ENCODE measurements around the gene DISC1. TPM values are rescaled to one million over a fixed set of nuclear protein-coding genes. Genes with fewer than 3 reads are reported as not detected.

DISC1 gene
- total RNA-seq, 4 donors from 2014 or later: 7.1 to 33.4 (median 14.9) TPM

DNA sequence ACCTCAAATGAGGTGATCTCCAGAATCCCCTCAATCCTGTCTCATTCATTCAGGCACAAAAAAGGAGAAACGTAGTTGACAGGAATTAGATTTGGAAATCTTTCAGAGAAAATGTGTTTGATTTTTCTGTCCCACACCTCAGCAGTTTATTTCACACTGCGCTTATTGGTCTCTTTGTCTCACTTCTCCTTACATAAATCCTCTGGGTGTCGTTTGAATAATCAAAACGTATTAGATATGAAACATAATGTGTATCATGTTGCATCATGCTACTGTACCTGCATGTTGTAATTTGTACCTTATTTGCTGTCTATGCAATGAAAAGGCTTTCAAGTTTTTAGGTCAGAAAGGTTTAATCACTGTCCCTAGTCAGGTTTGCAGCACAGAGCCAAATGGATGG is 255.7 kb downstream of the DISC1 start:
- H3K4me3 ChIP-seq: no peak overlapping the region
- DNase-seq: no peak
- intact Hi-C loops (cut with DNase I; ENCODE audit: low total_unique reads): no loop called here
- H3K36me3 ChIP-seq: no peaks in the 10 kb centered on the region
- TF ChIP-seq, protein P1, sequence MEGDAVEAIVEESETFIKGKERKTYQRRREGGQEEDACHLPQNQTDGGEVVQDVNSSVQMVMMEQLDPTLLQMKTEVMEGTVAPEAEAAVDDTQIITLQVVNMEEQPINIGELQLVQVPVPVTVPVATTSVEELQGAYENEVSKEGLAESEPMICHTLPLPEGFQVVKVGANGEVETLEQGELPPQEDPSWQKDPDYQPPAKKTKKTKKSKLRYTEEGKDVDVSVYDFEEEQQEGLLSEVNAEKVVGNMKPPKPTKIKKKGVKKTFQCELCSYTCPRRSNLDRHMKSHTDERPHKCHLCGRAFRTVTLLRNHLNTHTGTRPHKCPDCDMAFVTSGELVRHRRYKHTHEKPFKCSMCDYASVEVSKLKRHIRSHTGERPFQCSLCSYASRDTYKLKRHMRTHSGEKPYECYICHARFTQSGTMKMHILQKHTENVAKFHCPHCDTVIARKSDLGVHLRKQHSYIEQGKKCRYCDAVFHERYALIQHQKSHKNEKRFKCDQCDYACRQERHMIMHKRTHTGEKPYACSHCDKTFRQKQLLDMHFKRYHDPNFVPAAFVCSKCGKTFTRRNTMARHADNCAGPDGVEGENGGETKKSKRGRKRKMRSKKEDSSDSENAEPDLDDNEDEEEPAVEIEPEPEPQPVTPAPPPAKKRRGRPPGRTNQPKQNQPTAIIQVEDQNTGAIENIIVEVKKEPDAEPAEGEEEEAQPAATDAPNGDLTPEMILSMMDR (IDR thresholded peaks at IDR 0.05): no peak
- no peak for TF ChIP-seq POLR2A (IDR thresholded peaks at IDR 0.05)
- no peaks in the 10 kb centered on the region for H3K4me1 ChIP-seq
- no peaks in the 10 kb centered on the region for H3K27me3 ChIP-seq
- no peaks in the 10 kb centered on the region for H3K9me3 ChIP-seq
- no peak overlapping the region for H3K27ac ChIP-seq

GRCh38 chr1:231882790-231883189 is 256.2 kb downstream of the DISC1 start:
- H3K27me3 ChIP-seq: no peaks in the 10 kb centered on the region
- no peaks in the 10 kb centered on the region for H3K36me3 ChIP-seq
- no peak for DNase-seq
- H3K27ac ChIP-seq: no peak overlapping the region
- no peaks in the 10 kb centered on the region for H3K9me3 ChIP-seq
- H3K4me3 ChIP-seq: no peak overlapping the region
- TF ChIP-seq, protein P1 (IDR thresholded peaks at IDR 0.05): no peak
- no peak for TF ChIP-seq POLR2A (IDR thresholded peaks at IDR 0.05)
- intact Hi-C loops (cut with DNase I; ENCODE audit: low total_unique reads): no loop called here
- no peaks in the 10 kb centered on the region for H3K4me1 ChIP-seq

DNA sequence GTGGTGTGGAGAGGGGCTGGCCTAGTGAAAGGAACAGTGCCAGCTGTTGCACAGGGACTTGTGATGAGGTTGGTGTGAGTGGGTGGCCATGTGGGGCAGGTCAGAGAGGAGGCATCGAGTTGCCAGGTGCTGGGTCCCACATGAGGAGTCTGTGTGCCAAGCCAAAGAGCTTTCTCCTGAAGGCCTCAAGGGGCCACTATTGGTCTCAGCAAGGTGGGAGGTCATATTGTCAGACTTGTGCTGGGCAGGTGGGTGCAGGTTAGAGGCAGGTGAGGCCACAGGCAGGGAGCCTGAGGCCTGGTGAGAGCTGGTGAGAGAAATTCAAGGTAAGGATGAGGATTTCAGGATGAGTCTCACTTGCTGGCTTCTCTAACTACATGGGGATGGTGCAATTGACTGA is 256.8 kb downstream of the DISC1 start:
- H3K9me3 ChIP-seq: no peaks in the 10 kb centered on the region
- H3K27me3 ChIP-seq: no peaks in the 10 kb centered on the region

GRCh38 chr1:231885209-231885854 is 258.7 kb downstream of the DISC1 start:
- no peak for DNase-seq
- Histone ChIP-seq H3K27me3 (no peaks in the 10 kb centered on the region), H3K27ac (no peak overlapping the region), H3K36me3 (no peaks in the 10 kb centered on the region), H3K4me3 (no peak overlapping the region), H3K9me3 (no peaks in the 10 kb centered on the region), H3K4me1 (no peaks in the 10 kb centered on the region)
- TF ChIP-seq, protein P1 (IDR thresholded peaks at IDR 0.05): no peak
- TF ChIP-seq POLR2A (IDR thresholded peaks at IDR 0.05): no peak
- intact Hi-C loops (cut with DNase I; ENCODE audit: low total_unique reads): no loop called here

More for the DNA sequence above, 256.8 kb downstream of the DISC1 start:
- Histone ChIP-seq H3K36me3 (no peaks in the 10 kb centered on the region), H3K4me3 (no peak overlapping the region), H3K4me1 (no peaks in the 10 kb centered on the region), H3K27ac (no peak overlapping the region)
- DNase-seq: no peak
- no peak for TF ChIP-seq POLR2A (IDR thresholded peaks at IDR 0.05)
- TF ChIP-seq, protein P1 (IDR thresholded peaks at IDR 0.05): no peak
- intact Hi-C loops (cut with DNase I; ENCODE audit: low total_unique reads): no loop called here

DNA sequence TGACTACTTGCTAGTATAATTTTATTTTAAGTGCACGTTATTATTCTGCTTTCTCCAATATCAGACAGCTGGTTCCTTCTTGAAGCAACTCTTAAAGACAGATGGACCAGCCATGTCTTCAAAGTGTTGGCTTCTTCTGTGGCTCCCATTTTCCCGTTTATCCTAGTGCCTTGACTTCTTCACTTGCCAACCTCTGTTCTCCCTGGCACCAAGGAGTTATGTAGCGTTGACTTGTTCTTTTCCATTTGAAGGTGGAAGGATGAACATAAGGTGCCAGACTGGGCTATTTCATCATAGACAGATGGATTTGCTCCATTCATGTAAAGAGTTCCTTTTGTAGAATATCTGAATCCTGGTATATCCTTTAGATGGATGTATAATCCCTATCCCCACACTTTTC is 260.6 kb downstream of the DISC1 start:
- intact Hi-C loops (cut with DNase I; ENCODE audit: low total_unique reads): no loop called here
- Histone ChIP-seq H3K27me3 (no peaks in the 10 kb centered on the region), H3K27ac (no peak overlapping the region), H3K4me3 (no peak overlapping the region), H3K4me1 (no peaks in the 10 kb centered on the region), H3K36me3 (no peaks in the 10 kb centered on the region), H3K9me3 (no peaks in the 10 kb centered on the region)
- no peak for TF ChIP-seq POLR2A (IDR thresholded peaks at IDR 0.05)
- TF ChIP-seq, protein P1 (IDR thresholded peaks at IDR 0.05): no peak
- DNase-seq: no peak

Data from uterus (tissue), 4 donors.